Caco-2 (cell line): ENCODE results near the gene CCDC197. TPM values are rescaled to one million over a fixed set of nuclear protein-coding genes. Genes with fewer than 3 reads are reported as not detected.
A peak's percentile ranks its signal among the peaks of the same experiment; 100 is the strongest.

Experiments
- Bru-seq: library from RNA; stranded (reverse); fragments of 400-500 nt; gene quantifications from one replicate; lab custom pipeline; 2021; lab: Mats Ljungman, UMichigan
- BruChase-seq, 2 experiments: library from RNA; stranded (reverse); fragments of 400-500 nt; gene quantifications; one replicate each; lab custom pipeline; 2021; lab: Mats Ljungman, UMichigan
- BruUV-seq: library from RNA; stranded (reverse); fragments of 400-500 nt; replicated peaks from 2 replicates; lab custom pipeline; 2021; lab: Mats Ljungman, UMichigan
- CTCF ChIA-PET: fragments of 300-600 bp; sonication (Branson Sonifier 250); formaldehyde crosslinking; loops from one replicate; lab custom pipeline; 2022; ENCODE audit warnings: antibody characterized with exemption; lab: Charles Lee
- POLR2A ChIA-PET: fragments of 300-600 bp; sonication (Branson Sonifier 250); formaldehyde crosslinking; loops from one replicate; lab custom pipeline; 2022; ENCODE audit warnings: antibody characterized with exemption; lab: Charles Lee
- DNase-seq, 2 experiments: peaks; one replicate each; pipeline versions ENCODE4 v3.0.0 to v3.0.0-alpha.2; 2020 to 2022
- H3K27me3 ChIP-seq: replicated peaks from 2 replicates; pipeline ENCODE4 v1.6.0; 2011; ENCODE audit warnings: low read length; ENCODE audit not compliant: control insufficient read depth, insufficient read depth
- H3K36me3 ChIP-seq: 2 replicates; pipeline ENCODE4 v1.5.1; 2011; ENCODE audit warnings: low read length; ENCODE audit not compliant: control insufficient read depth, insufficient read depth
- H3K4me1 ChIP-seq: fragments of 250-450 bp; sonication (Bioruptor Pico); 2 replicates; pipeline ENCODE4 v1.5.1; 2020; ENCODE audit warnings: mild to moderate bottlenecking
- H3K4me3 ChIP-seq: 2 replicates; pipeline ENCODE4 v1.5.1; 2011; ENCODE audit warnings: low read depth, mild to moderate bottlenecking, control low read depth, low read length
- H3K9me3 ChIP-seq: fragments of 250-450 bp; sonication (Bioruptor Pico); 2 replicates; pipeline ENCODE4 v1.5.1; 2020; ENCODE audit warnings: mild to moderate bottlenecking, moderate library complexity
- H3K27ac Mint-ChIP-seq: one replicate; pipeline ENCODE4 v1.8.0; 2022; ENCODE audit warnings: mixed read lengths; ENCODE audit not compliant: unreplicated experiment
- H3K27me3 Mint-ChIP-seq: one replicate; pipeline ENCODE4 v1.8.0; 2022; ENCODE audit warnings: mixed read lengths; ENCODE audit not compliant: insufficient read depth, unreplicated experiment
- H3K36me3 Mint-ChIP-seq: one replicate; pipeline ENCODE4 v1.8.0; 2022; ENCODE audit warnings: mild to moderate bottlenecking, mixed read lengths; ENCODE audit not compliant: insufficient read depth, unreplicated experiment
- H3K4me1 Mint-ChIP-seq: one replicate; pipeline ENCODE4 v1.8.0; 2022; ENCODE audit warnings: low read depth, mixed read lengths; ENCODE audit not compliant: unreplicated experiment
- H3K4me3 Mint-ChIP-seq: one replicate; pipeline ENCODE4 v1.8.0; 2022; ENCODE audit warnings: mild to moderate bottlenecking, moderate library complexity, mixed read lengths; ENCODE audit not compliant: unreplicated experiment
- H3K9me3 Mint-ChIP-seq: one replicate; pipeline ENCODE4 v1.8.0; 2022; ENCODE audit warnings: mixed read lengths; ENCODE audit not compliant: unreplicated experiment
- CTCF ChIP-seq, 2 experiments: fragments of 200-600 bp in 1 of 2; IDR thresholded peaks; 1 replicate in 1 of 2; 2 replicates in 1 of 2; pipeline versions ENCODE4 v1.5.1 to v1.8.0; 2011 to 2022; ENCODE audit warnings: antibody characterized with exemption in 1 of 2, control low read depth in 1 of 2, inconsistent platforms in 1 of 2, low read depth in 1 of 2, low read length in 1 of 2, mild to moderate bottlenecking in 1 of 2, moderate library complexity in 1 of 2; ENCODE audit not compliant: insufficient read depth in 1 of 2, severe bottlenecking in 1 of 2, unreplicated experiment in 1 of 2
- intact Hi-C: fragments of 100-400 bp; cut with micrococcal nuclease; formaldehyde crosslinking; loops from one replicate; pipeline ENCODE4 v1.10.0; 2022; ENCODE audit not compliant: unreplicated experiment
- long read RNA-seq: library from polyadenylated mRNA; stranded (forward); transcript quantifications from one replicate; pipeline ENCODE4 v2.0.0, GENCODE V29; 2022
- total RNA-seq: library from RNA; stranded (reverse); gene quantifications from 2 replicates; pipeline ENCODE4 v1.2.3, GENCODE V29; 2022

CCDC197 gene
- total RNA-seq, result not detected in 2 replicates
- percentile 9 among the genes with signal in this experiment for Bru-seq, nascent RNA
- BruChase-seq, experiment 1, labeled RNA remaining after a 2-hour chase, result not detected
- percentile 4 among the genes with signal in this experiment for BruChase-seq, experiment 2, labeled RNA remaining after a 6-hour chase
- long read RNA-seq, result 0 reads

GRCh38 chr14:93997082-93997481 is at the start of gene CCDC197:
Gene CCDC197, plus strand, starts transcription at chr14:93997301. Its CDS starts 831 bp downstream, at chr14:93998132.
- TF ChIP-seq CTCF (IDR thresholded peaks at IDR 0.05; ENCODE audit: insufficient read depth in 1 of 2, low read depth in 1 of 2, low read length in 1 of 2, severe bottlenecking in 1 of 2, unreplicated experiment in 1 of 2), result no peak
- ChIA-PET POLR2A (no interaction called here), CTCF (interaction anchor here (0.6 kb wide), 1 partner anchor 66 kb away, joined by 4 read pairs; no protein-coding TSS in a partner anchor)
- no peak within 1 kb of the TSS for H3K27ac Mint-ChIP-seq
- no peak within 1 kb of the TSS for H3K4me3 Mint-ChIP-seq
- Histone ChIP-seq H3K27me3 (no peaks in the 10 kb centered on the region), H3K4me3 (no peak within 1 kb of the TSS), H3K9me3 (no peaks in the 10 kb centered on the region), H3K36me3 (no peaks in the 10 kb centered on the region), H3K4me1 (no peaks in the 10 kb centered on the region)
- no peaks in the 10 kb centered on the region for H3K27me3 Mint-ChIP-seq
- no peaks in the 10 kb centered on the region for H3K36me3 Mint-ChIP-seq
- BruUV-seq, result no TSS peak
- DNase-seq, result no peak
- no peaks in the 10 kb centered on the region for H3K9me3 Mint-ChIP-seq
- intact Hi-C loops, result no loop called here
- H3K4me1 Mint-ChIP-seq, result peaks cover 6% of the 10 kb centered on the region

- BruUV-seq, result no TSS peak
- ChIA-PET POLR2A (no interaction called here), CTCF (no interaction called here)
- Mint-ChIP-seq H3K4me1 (no peaks in the 10 kb centered on the region), H3K27me3 (no peaks in the 10 kb centered on the region), H3K4me3 (no peak overlapping the region), H3K36me3 (no peaks in the 10 kb centered on the region), H3K9me3 (no peaks in the 10 kb centered on the region), H3K27ac (no peak overlapping the region)
- no peak for TF ChIP-seq CTCF (IDR thresholded peaks at IDR 0.05; ENCODE audit: insufficient read depth in 1 of 2, low read depth in 1 of 2, low read length in 1 of 2, severe bottlenecking in 1 of 2, unreplicated experiment in 1 of 2)
- Histone ChIP-seq H3K27me3 (no peaks in the 10 kb centered on the region), H3K4me3 (no peak overlapping the region), H3K9me3 (no peaks in the 10 kb centered on the region), H3K36me3 (no peaks in the 10 kb centered on the region), H3K4me1 (peaks cover 14% of the 10 kb centered on the region)
- DNase-seq, result no peak
- intact Hi-C loops, result no loop called here
Measured at GRCh38 chr14:93949511-93950075, 47.5 kb upstream of the CCDC197 start.

GRCh38 chr14:93950948-93951634 is 46.0 kb upstream of the CCDC197 start:
- H3K27me3 Mint-ChIP-seq, result no peaks in the 10 kb centered on the region
- no peak overlapping the region for H3K27ac Mint-ChIP-seq
- Histone ChIP-seq H3K4me3 (no peak overlapping the region), H3K27me3 (no peaks in the 10 kb centered on the region), H3K36me3 (no peaks in the 10 kb centered on the region), H3K9me3 (no peaks in the 10 kb centered on the region), H3K4me1 (peaks cover 9% of the 10 kb centered on the region)
- BruUV-seq, result no TSS peak
- DNase-seq, result no peak
- no peaks in the 10 kb centered on the region for H3K4me1 Mint-ChIP-seq
- ChIA-PET CTCF (no interaction called here), POLR2A (no interaction called here)
- no peak overlapping the region for H3K4me3 Mint-ChIP-seq
- H3K9me3 Mint-ChIP-seq, result no peaks in the 10 kb centered on the region
- no peak for TF ChIP-seq CTCF (IDR thresholded peaks at IDR 0.05; ENCODE audit: insufficient read depth in 1 of 2, low read depth in 1 of 2, low read length in 1 of 2, severe bottlenecking in 1 of 2, unreplicated experiment in 1 of 2)
- H3K36me3 Mint-ChIP-seq, result no peaks in the 10 kb centered on the region
- intact Hi-C loops, result no loop called here
